Osteoblast (primary cell): ENCODE measurements around the gene KRTAP4-16. TPM values are rescaled to one million over a fixed set of nuclear protein-coding genes. Genes with fewer than 3 reads are reported as not detected.
"Not testable (repeated sequence)": the region's sequence is repeated elsewhere in the genome, so short reads cannot be mapped to it uniquely, and the experiment has no call there.

Experiments used
- DNase-seq: peaks from one replicate; pipeline ENCODE4 v3.0.0; 2011; ENCODE audit warnings: low spot score, mixed read lengths; ENCODE audit not compliant: insufficient read length; ENCODE audit errors: missing footprints
- H2AFZ ChIP-seq: 2 replicates; pipeline ENCODE4 v1.6.0; 2011; ENCODE audit warnings: mild to moderate bottlenecking, low read length
- H3K27ac ChIP-seq: 2 replicates; pipeline ENCODE4 v1.5.1; 2011; ENCODE audit warnings: mild to moderate bottlenecking, low read depth, low read length, moderate library complexity
- H3K27me3 ChIP-seq: 2 replicates; pipeline ENCODE4 v1.6.0; 2012; ENCODE audit warnings: mild to moderate bottlenecking, control low read depth, inconsistent platforms, low read length, moderate library complexity; ENCODE audit not compliant: insufficient read depth
- H3K36me3 ChIP-seq: 2 replicates; pipeline ENCODE4 v1.5.1; 2011; ENCODE audit warnings: mild to moderate bottlenecking, low read length, control low read depth, moderate library complexity; ENCODE audit not compliant: insufficient read depth
- H3K4me1 ChIP-seq: 2 replicates; pipeline ENCODE4 v1.5.1; 2011; ENCODE audit warnings: mild to moderate bottlenecking, low read length, control low read depth, moderate library complexity; ENCODE audit not compliant: insufficient read depth
- H3K4me2 ChIP-seq: 2 replicates; pipeline ENCODE4 v1.6.0; 2011; ENCODE audit warnings: mild to moderate bottlenecking, low read length; ENCODE audit not compliant: insufficient read depth
- H3K4me3 ChIP-seq: fragments of 200-600 bp; sonication (generic); 3 replicates; pipeline ENCODE4 v1.5.1; 2012; ENCODE audit warnings: mild to moderate bottlenecking, low read length, inconsistent platforms; ENCODE audit not compliant: insufficient read depth
- H3K79me2 ChIP-seq: 2 replicates; pipeline ENCODE4 v1.6.0; 2012; ENCODE audit warnings: mild to moderate bottlenecking, low read length, control low read depth, inconsistent platforms; ENCODE audit not compliant: insufficient read depth
- H3K9me3 ChIP-seq: 2 replicates; pipeline ENCODE4 v1.5.1; 2011; ENCODE audit warnings: low read depth, low read length, control low read depth
- H4K20me1 ChIP-seq: 2 replicates; pipeline ENCODE4 v1.6.0; 2012; ENCODE audit warnings: mild to moderate bottlenecking, low read length, control low read depth; ENCODE audit not compliant: insufficient read depth
- total RNA-seq: library from RNA; depleted of rRNA; stranded (reverse); fragments of >200 nt; gene quantifications from 2 replicates; pipeline ENCODE4 v1.2.3, GENCODE V29; 2012
- TF ChIP-seq, protein P1 (sequence below): IDR thresholded peaks from 2 replicates; pipeline ENCODE4 v1.5.1; 2011; ENCODE audit warnings: mild to moderate bottlenecking, low read depth, low read length, moderate library complexity; ENCODE audit errors: extremely low read depth

The KRTAP4-16 gene
- total RNA-seq, 1 donor, result not detected

DNA sequence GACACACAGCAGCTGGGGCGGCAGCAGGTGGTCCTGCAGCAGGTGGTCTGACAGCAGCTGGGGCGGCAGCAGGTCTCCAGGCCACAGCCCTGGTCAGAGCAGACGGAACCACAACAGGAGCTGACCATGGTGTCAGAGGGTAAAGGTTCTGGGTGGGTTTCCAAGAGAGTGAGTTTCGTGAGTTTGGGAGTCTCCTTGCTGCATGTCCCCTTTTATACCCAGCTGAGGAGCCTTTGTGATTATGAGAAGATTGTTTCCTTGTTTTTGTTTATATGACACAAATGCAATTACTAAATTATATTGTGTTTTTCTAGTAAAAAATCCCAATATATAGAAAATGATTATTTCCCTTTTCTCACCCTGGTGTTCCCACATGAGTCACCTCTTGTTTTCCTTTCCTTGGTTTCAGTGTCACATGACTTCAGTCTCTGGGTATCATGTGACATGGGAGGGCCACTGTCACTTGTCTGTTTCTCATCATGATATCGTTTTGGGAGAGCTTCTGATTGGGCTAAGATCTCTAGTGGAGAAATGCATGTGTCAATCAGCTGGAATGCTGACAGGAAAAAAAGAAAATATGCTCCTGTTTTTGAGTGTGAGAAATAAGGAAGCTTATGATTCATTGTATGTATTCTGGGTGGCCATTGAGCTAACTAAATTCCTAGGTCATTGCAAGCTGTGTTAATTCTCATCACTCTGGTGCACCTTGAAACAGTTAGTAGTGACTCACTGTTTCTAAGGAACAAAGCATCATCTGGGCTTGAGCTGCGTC lies 38.5 kb upstream of the KRTAP4-16 start, which contains the start of gene KRTAP4-6:
TSS of gene KRTAP4-6 (minus strand) at position 185 of the 772 bp plus-strand sequence. CDS start at position 128, 57 bp downstream.
- TF ChIP-seq, protein P1, sequence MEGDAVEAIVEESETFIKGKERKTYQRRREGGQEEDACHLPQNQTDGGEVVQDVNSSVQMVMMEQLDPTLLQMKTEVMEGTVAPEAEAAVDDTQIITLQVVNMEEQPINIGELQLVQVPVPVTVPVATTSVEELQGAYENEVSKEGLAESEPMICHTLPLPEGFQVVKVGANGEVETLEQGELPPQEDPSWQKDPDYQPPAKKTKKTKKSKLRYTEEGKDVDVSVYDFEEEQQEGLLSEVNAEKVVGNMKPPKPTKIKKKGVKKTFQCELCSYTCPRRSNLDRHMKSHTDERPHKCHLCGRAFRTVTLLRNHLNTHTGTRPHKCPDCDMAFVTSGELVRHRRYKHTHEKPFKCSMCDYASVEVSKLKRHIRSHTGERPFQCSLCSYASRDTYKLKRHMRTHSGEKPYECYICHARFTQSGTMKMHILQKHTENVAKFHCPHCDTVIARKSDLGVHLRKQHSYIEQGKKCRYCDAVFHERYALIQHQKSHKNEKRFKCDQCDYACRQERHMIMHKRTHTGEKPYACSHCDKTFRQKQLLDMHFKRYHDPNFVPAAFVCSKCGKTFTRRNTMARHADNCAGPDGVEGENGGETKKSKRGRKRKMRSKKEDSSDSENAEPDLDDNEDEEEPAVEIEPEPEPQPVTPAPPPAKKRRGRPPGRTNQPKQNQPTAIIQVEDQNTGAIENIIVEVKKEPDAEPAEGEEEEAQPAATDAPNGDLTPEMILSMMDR, result no peak
- peak; percentile 78 for DNase-seq
- no peaks in the 10 kb centered on the region for H3K27me3 ChIP-seq
- no peaks in the 10 kb centered on the region for H3K79me2 ChIP-seq
- H3K4me3 ChIP-seq, result no peak within 1 kb of the TSS
- H3K9me3 ChIP-seq, result peaks cover 2% of the 10 kb centered on the region
- no peak within 1 kb of the TSS for H3K4me2 ChIP-seq
- H3K4me1 ChIP-seq, result peaks cover 6% of the 10 kb centered on the region
- H4K20me1 ChIP-seq, result no peaks in the 10 kb centered on the region
- H2AFZ ChIP-seq, result no peak within 1 kb of the TSS
- no peaks in the 10 kb centered on the region for H3K36me3 ChIP-seq
- peak within 1 kb of the TSS; percentile 69 for H3K27ac ChIP-seq

DNA sequence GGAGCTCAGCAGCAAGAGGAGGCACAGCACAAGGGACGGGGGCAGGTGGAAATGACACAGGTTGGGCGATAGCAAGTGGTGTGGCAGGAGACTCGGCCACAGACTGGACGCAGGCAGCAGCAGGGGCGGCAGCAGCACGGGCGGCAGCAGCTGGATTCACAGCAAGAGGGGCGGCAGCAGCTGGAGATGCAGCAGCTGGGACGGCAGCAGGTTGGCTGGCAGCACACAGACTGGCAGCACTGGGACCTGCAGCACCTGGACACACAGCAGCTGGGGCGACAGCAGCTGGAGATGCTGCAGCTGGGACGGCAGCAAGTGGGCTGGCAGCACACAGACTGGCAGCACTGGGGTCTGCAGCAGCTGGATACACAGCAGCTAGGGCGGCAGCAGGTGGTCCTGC lies 37.9 kb upstream of the KRTAP4-16 start:
- not testable (repeated sequence) for H2AFZ ChIP-seq, H3K4me2 ChIP-seq, H3K9me3 ChIP-seq, H3K4me3 ChIP-seq, DNase-seq, H4K20me1 ChIP-seq, H3K79me2 ChIP-seq, H3K27me3 ChIP-seq, H3K36me3 ChIP-seq, H3K4me1 ChIP-seq
- peak overlapping the region; percentile 69 for H3K27ac ChIP-seq

DNA sequence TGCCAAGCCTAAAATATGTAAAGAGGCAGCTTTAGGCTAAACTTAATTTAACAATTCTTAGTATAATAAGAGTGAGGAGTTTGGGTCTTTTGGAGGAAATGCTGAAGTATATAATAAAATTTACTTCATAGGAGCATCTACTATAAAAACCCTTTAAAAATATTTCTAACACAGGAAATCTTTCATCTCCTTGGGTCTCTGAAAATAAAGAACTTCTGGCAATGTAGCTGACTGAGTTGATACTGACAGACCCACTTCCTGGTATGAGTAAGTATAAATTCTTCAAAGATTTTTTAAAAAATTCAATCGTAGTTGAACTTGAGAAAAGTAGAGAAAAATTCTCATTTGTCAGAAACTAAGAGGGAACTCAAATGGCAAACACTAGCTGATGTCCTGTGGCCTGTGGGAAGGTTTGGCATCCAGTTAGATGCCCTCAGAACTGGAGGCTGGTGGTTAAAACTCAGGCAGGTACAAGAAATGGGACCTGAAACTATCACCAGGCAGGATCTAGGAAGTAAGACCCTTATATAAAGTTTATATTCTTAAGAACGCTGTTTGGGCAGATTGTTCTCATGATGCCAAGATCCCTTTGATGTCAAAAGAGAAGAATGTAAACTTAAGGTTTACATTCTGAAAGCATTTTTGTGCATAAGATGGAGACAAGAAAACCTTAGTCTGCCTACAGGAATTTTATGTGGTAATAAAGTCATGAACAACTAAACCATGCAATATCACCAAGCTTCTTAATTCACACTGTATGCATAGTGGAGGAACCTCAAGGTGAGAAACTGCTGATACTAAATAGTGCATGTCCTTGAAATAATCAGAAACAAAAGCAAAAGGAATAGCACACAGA lies 32.1 kb upstream of the KRTAP4-16 start:
- no peak for DNase-seq
- Histone ChIP-seq H3K27ac (peak overlapping the region; percentile 31), H2AFZ (peak overlapping the region; percentile 85), H4K20me1 (no peaks in the 10 kb centered on the region), H3K27me3 (no peaks in the 10 kb centered on the region), H3K79me2 (no peaks in the 10 kb centered on the region), H3K36me3 (no peaks in the 10 kb centered on the region), H3K9me3 (no peaks in the 10 kb centered on the region), H3K4me2 (peak overlapping the region; percentile 15), H3K4me1 (peaks cover 19% of the 10 kb centered on the region), H3K4me3 (no peak overlapping the region)
- TF ChIP-seq, protein P1, result no peak

DNA sequence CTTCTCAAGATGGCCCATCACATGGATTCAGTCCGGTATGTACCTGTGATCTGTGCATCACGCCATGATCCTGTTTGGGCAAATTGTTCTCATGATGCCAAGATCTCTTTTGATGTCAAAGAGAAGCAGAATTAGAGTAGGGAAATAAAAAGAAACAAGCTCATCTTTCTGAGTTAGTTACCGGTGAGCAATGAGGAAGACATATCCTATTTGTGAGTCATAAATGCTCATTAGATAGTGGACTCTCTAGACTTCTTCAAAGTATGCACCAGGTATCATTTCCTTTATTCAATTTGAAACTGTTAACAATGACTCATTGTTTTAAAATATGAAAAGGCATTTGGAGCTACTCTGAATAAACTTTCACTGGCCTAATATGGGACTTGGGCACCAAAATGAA lies 30.0 kb upstream of the KRTAP4-16 start:
- H3K27ac ChIP-seq, result peak overlapping the region; percentile 22
- H3K79me2 ChIP-seq, result no peaks in the 10 kb centered on the region
- peak overlapping the region; percentile 22 for H3K4me2 ChIP-seq
- TF ChIP-seq, protein P1, result no peak
- H3K9me3 ChIP-seq, result no peaks in the 10 kb centered on the region
- H3K4me3 ChIP-seq, result no peak overlapping the region
- no peaks in the 10 kb centered on the region for H3K27me3 ChIP-seq
- DNase-seq, result no peak
- peaks cover 19% of the 10 kb centered on the region for H3K4me1 ChIP-seq
- H3K36me3 ChIP-seq, result no peaks in the 10 kb centered on the region
- H4K20me1 ChIP-seq, result no peaks in the 10 kb centered on the region
- H2AFZ ChIP-seq, result no peak overlapping the region
